ENCODE measurements around the gene SIGLEC1. TPM values are rescaled to one million over a fixed set of nuclear protein-coding genes. Genes with fewer than 3 reads are reported as not detected.

SIGLEC1 gene
- total and polyA plus RNA-seq, 4 experiments from 2014 or later = 0.30 to 0.32 TPM; not detected in 2

DNA sequence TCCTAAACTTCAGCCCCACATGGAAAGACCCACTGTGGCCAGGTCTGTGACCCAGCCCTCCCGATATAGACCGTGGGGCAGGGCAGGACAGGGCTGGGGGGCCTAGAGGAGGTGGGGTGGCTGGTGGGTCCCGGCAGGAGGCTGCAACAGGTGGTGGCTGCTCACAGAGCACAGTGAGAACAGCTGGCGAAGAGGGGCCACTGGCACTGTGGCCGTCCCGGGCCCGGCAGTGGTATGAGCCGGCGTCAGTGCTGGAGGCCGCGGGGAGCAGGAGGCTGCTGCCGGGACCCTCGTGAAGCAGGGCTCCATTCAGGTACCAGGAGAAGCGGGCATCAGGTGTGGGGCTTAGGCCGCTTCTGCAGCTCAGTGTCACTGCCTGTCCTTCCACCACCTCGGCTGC is 13.4 kb downstream of the SIGLEC1 start:
- Histone ChIP-seq H3K4me1 (ENCODE audit: insufficient read depth, low read length) (no peaks in the 10 kb centered on the region), H3K36me3 (ENCODE audit: insufficient read depth, low read length) (no peaks in the 10 kb centered on the region), H3K9me3 (ENCODE audit: control insufficient read depth in 1 of 2, low read length in 2 of 2) (no peaks in the 10 kb centered on the region), H3K27ac (ENCODE audit: low read depth, low read length) (no peak overlapping the region), H3K27me3 (ENCODE audit: insufficient read depth, low read length) (no peaks in the 10 kb centered on the region), H3K4me3 (ENCODE audit: low read length in 2 of 2) (no peak overlapping the region)
- Mint-ChIP-seq H3K27me3 (peaks cover 2 to 4% of the 10 kb centered on the region in 2 donors), H3K4me3 (no peak overlapping the region), H3K36me3 (no peaks in the 10 kb centered on the region), H3K4me1 (no peaks in the 10 kb centered on the region), H3K27ac (no peak overlapping the region), H3K9me3 (peaks cover 0 to 2% (median 0%) of the 10 kb centered on the region in 8 donors)
- intact Hi-C loops (cut with micrococcal nuclease) = no loop called here
- POLR2A ChIA-PET (ENCODE audit: partially characterized antibody) = no interaction called here
- no peak for DNase-seq
- CTCF ChIA-PET (ENCODE audit: partially characterized antibody) = interaction anchor here (0.9 to 1.2 kb wide), 4 partner anchors 8 to 54 kb away, joined by 3 to 4 read pairs (median 3); no protein-coding TSS in a partner anchor

DNA sequence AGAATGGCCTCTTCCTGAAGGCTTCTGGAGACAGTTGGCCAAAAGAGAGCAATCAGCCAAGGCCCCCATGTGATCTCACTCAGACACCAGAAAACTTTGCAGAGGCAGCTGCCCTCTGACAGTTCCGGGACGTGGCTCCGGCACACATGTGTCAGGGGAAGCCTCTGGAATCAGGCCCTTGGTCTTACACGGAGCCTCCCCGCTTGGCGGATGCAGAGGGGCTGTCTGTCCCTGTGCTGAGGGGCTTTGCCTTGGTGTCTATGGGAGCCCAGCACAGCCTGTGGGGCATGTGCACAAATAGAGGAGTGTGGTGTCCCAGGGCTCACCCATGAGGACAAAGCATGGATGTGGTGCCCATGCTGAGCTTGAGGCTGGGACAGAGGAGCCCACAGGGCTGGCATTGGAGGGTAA is 13.8 kb downstream of the SIGLEC1 start:
- Histone ChIP-seq H3K36me3 (ENCODE audit: insufficient read depth, low read length) (no peaks in the 10 kb centered on the region), H3K9me3 (ENCODE audit: control insufficient read depth in 1 of 2, low read length in 2 of 2) (no peaks in the 10 kb centered on the region), H3K27ac (ENCODE audit: low read depth, low read length) (no peak overlapping the region), H3K27me3 (ENCODE audit: insufficient read depth, low read length) (no peaks in the 10 kb centered on the region), H3K4me1 (ENCODE audit: insufficient read depth, low read length) (no peaks in the 10 kb centered on the region), H3K4me3 (ENCODE audit: low read length in 2 of 2) (no peak overlapping the region)
- no peak for DNase-seq
- no peaks in the 10 kb centered on the region for H3K36me3 Mint-ChIP-seq
- no peaks in the 10 kb centered on the region for H3K4me1 Mint-ChIP-seq
- H3K27me3 Mint-ChIP-seq = peaks cover 2 to 4% of the 10 kb centered on the region in 2 donors
- ChIA-PET CTCF (ENCODE audit: partially characterized antibody) (interaction anchor here (0.9 to 1.2 kb wide), 3 partner anchors 9 to 13 kb away, joined by 3 to 4 read pairs (median 3); no protein-coding TSS in a partner anchor), POLR2A (ENCODE audit: partially characterized antibody) (no interaction called here)
- peak overlapping the region in 1 of 7 donors; percentile 37 for H3K27ac Mint-ChIP-seq
- H3K9me3 Mint-ChIP-seq = peaks cover 0 to 2% (median 0%) of the 10 kb centered on the region in 8 donors
- H3K4me3 Mint-ChIP-seq = no peak overlapping the region
- intact Hi-C loops (cut with micrococcal nuclease) = no loop called here

DNA sequence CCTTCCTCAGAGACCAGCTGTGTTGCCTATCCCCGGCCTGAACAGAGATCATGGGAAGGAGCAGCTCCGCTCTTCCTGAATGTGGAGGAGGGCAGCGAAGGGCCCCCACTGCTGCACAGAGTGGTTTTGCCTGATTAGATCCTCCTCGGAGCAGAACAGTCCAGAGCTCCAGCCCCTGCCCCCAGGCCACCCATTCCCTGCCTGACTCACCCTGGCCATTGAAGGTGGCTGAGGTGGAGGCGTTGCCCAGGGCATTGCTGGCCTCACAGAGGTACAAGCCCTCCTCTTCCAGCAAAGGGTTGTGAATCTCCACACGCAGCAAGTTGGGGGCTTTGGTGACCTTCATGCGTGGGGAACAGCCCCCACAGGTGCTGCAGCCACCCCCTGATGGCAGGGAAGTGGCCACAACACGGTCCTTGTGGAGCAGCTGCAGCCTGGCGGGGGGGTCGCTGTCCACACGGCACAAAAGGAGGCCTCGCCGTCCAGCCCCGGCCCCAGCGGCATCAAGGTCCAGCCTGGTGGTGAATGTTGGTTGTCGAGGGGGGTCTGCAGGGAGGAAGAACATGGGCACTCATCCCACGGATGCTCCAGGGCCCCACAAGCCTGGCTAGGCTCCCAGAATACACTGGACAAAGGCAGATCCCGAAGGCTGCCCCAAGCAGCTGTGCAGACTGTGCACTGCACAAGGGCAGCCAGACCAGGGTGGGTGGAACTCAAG is 14.7 kb downstream of the SIGLEC1 start:
- Histone ChIP-seq H3K27me3 (ENCODE audit: insufficient read depth, low read length) (no peaks in the 10 kb centered on the region), H3K4me3 (ENCODE audit: low read length in 2 of 2) (no peak overlapping the region), H3K36me3 (ENCODE audit: insufficient read depth, low read length) (no peaks in the 10 kb centered on the region), H3K27ac (ENCODE audit: low read depth, low read length) (no peak overlapping the region), H3K9me3 (ENCODE audit: control insufficient read depth in 1 of 2, low read length in 2 of 2) (no peaks in the 10 kb centered on the region), H3K4me1 (ENCODE audit: insufficient read depth, low read length) (no peaks in the 10 kb centered on the region)
- DNase-seq = no peak
- ChIA-PET CTCF (ENCODE audit: partially characterized antibody) (interaction anchor here (0.9 to 3.3 kb wide), 4 partner anchors 10 to 21 kb away, joined by 3 to 13 read pairs (median 6); no protein-coding TSS in a partner anchor), POLR2A (ENCODE audit: partially characterized antibody) (no interaction called here)
- Mint-ChIP-seq H3K4me1 (no peaks in the 10 kb centered on the region), H3K4me3 (no peak overlapping the region), H3K36me3 (no peaks in the 10 kb centered on the region), H3K27ac (no peak overlapping the region), H3K9me3 (peaks cover 0 to 2% (median 0%) of the 10 kb centered on the region in 8 donors), H3K27me3 (peaks cover 2 to 4% of the 10 kb centered on the region in 2 donors)
- intact Hi-C loops (cut with micrococcal nuclease) = no loop called here

GRCh38 chr20:3696745-3697587 is 15.4 kb downstream of the SIGLEC1 start:
- Histone ChIP-seq H3K4me3 (ENCODE audit: low read length in 2 of 2) (no peak overlapping the region), H3K36me3 (ENCODE audit: insufficient read depth, low read length) (no peaks in the 10 kb centered on the region), H3K4me1 (ENCODE audit: insufficient read depth, low read length) (no peaks in the 10 kb centered on the region), H3K9me3 (ENCODE audit: control insufficient read depth in 1 of 2, low read length in 2 of 2) (no peaks in the 10 kb centered on the region), H3K27ac (ENCODE audit: low read depth, low read length) (no peak overlapping the region), H3K27me3 (ENCODE audit: insufficient read depth, low read length) (no peaks in the 10 kb centered on the region)
- Mint-ChIP-seq H3K27ac (no peak overlapping the region), H3K4me3 (no peak overlapping the region), H3K36me3 (no peaks in the 10 kb centered on the region), H3K27me3 (peaks cover 2% of the 10 kb centered on the region in 2 donors), H3K4me1 (no peaks in the 10 kb centered on the region), H3K9me3 (peaks cover 0 to 2% (median 0%) of the 10 kb centered on the region in 8 donors)
- intact Hi-C loops (cut with micrococcal nuclease) = no loop called here
- CTCF ChIA-PET (ENCODE audit: partially characterized antibody) = interaction anchor here (1.4 to 3.3 kb wide), 2 partner anchors 13 to 20 kb away, joined by 7 to 13 read pairs; no protein-coding TSS in a partner anchor
- POLR2A ChIA-PET (ENCODE audit: partially characterized antibody) = no interaction called here
- no peak for DNase-seq

DNA sequence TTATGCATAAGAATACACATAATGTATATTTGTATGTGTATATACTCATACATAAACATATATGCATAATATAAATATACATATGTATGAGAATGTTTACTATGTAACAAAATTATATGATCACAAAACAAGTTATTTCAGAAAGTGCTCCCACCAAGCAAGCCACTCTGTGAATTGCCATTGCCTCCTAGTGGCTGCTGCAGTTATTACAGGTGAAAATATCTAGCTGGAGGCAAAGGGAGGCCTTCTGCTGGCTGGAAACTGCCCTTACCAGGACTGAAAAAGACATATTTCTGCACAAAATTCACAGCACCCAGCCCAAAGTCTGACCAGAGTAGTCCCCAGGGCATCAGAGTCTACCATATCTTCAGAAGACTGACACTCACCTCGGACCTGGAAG is 16.2 kb downstream of the SIGLEC1 start:
- Histone ChIP-seq H3K4me3 (ENCODE audit: low read length in 2 of 2) (no peak overlapping the region), H3K36me3 (ENCODE audit: insufficient read depth, low read length) (no peaks in the 10 kb centered on the region), H3K27ac (ENCODE audit: low read depth, low read length) (no peak overlapping the region), H3K4me1 (ENCODE audit: insufficient read depth, low read length) (no peaks in the 10 kb centered on the region), H3K9me3 (ENCODE audit: control insufficient read depth in 1 of 2, low read length in 2 of 2) (no peaks in the 10 kb centered on the region), H3K27me3 (ENCODE audit: insufficient read depth, low read length) (no peaks in the 10 kb centered on the region)
- intact Hi-C loops (cut with micrococcal nuclease) = no loop called here
- no peaks in the 10 kb centered on the region for H3K36me3 Mint-ChIP-seq
- peaks cover 2% of the 10 kb centered on the region in 2 donors for H3K27me3 Mint-ChIP-seq
- DNase-seq = no peak
- ChIA-PET POLR2A (ENCODE audit: partially characterized antibody) (no interaction called here), CTCF (ENCODE audit: partially characterized antibody) (interaction anchor here (1.4 to 3.3 kb wide), 2 partner anchors 14 to 19 kb away, joined by 7 to 13 read pairs; no protein-coding TSS in a partner anchor)
- H3K9me3 Mint-ChIP-seq = peaks cover 0 to 2% (median 0%) of the 10 kb centered on the region in 8 donors
- H3K4me3 Mint-ChIP-seq = no peak overlapping the region
- H3K27ac Mint-ChIP-seq = no peak overlapping the region
- no peaks in the 10 kb centered on the region for H3K4me1 Mint-ChIP-seq

GRCh38 chr20:3694864-3695263 is 17.5 kb downstream of the SIGLEC1 start:
- H3K4me1 ChIP-seq (ENCODE audit: insufficient read depth, low read length) = no peaks in the 10 kb centered on the region
- peaks cover 2% of the 10 kb centered on the region in 2 donors for H3K27me3 Mint-ChIP-seq
- no peaks in the 10 kb centered on the region for H3K36me3 Mint-ChIP-seq
- H3K9me3 Mint-ChIP-seq = peaks cover 0 to 2% (median 0%) of the 10 kb centered on the region in 8 donors
- H3K27ac ChIP-seq (ENCODE audit: low read depth, low read length) = no peak overlapping the region
- no peak overlapping the region for H3K27ac Mint-ChIP-seq
- H3K9me3 ChIP-seq (ENCODE audit: control insufficient read depth in 1 of 2, low read length in 2 of 2) = no peaks in the 10 kb centered on the region
- no peaks in the 10 kb centered on the region for H3K4me1 Mint-ChIP-seq
- intact Hi-C loops (cut with micrococcal nuclease) = no loop called here
- CTCF ChIA-PET (ENCODE audit: partially characterized antibody) = interaction anchor here (3.3 kb wide), 1 partner anchor 15 kb away, joined by 13 read pairs; no protein-coding TSS in a partner anchor
- DNase-seq = no peak
- no peak overlapping the region for H3K4me3 Mint-ChIP-seq
- no peaks in the 10 kb centered on the region for H3K27me3 ChIP-seq (ENCODE audit: insufficient read depth, low read length)
- no peaks in the 10 kb centered on the region for H3K36me3 ChIP-seq (ENCODE audit: insufficient read depth, low read length)
- POLR2A ChIA-PET (ENCODE audit: partially characterized antibody) = no interaction called here
- H3K4me3 ChIP-seq (ENCODE audit: low read length in 2 of 2) = no peak overlapping the region

GRCh38 chr20:3693376-3693775 is 19.0 kb downstream of the SIGLEC1 start:
- H3K36me3 Mint-ChIP-seq = no peaks in the 10 kb centered on the region
- CTCF ChIA-PET (ENCODE audit: partially characterized antibody) = no interaction called here
- H3K27ac Mint-ChIP-seq = no peak overlapping the region
- no peaks in the 10 kb centered on the region for H3K27me3 Mint-ChIP-seq
- Histone ChIP-seq H3K27me3 (ENCODE audit: insufficient read depth, low read length) (no peaks in the 10 kb centered on the region), H3K4me1 (ENCODE audit: insufficient read depth, low read length) (no peaks in the 10 kb centered on the region), H3K9me3 (ENCODE audit: control insufficient read depth in 1 of 2, low read length in 2 of 2) (no peaks in the 10 kb centered on the region), H3K36me3 (ENCODE audit: insufficient read depth, low read length) (no peaks in the 10 kb centered on the region), H3K27ac (ENCODE audit: low read depth, low read length) (no peak overlapping the region), H3K4me3 (ENCODE audit: low read length in 2 of 2) (no peak overlapping the region)
- peaks cover 0 to 2% (median 0%) of the 10 kb centered on the region in 8 donors for H3K9me3 Mint-ChIP-seq
- DNase-seq = no peak
- POLR2A ChIA-PET (ENCODE audit: partially characterized antibody) = no interaction called here
- intact Hi-C loops (cut with micrococcal nuclease) = no loop called here
- H3K4me1 Mint-ChIP-seq = no peaks in the 10 kb centered on the region
- no peak overlapping the region for H3K4me3 Mint-ChIP-seq

All from CD4-positive, alpha-beta memory T cell (primary cell).